GM12878 (cell line): Measurements from ENCODE around the gene BBLN. TPM values are rescaled to one million over a fixed set of nuclear protein-coding genes. Genes with fewer than 3 reads are reported as not detected.

Source experiments
- ATAC-seq: fragments of 200-7000 bp; cut with Tn5 transposase; 3 replicates; pipeline ENCODE4 v1.9.1; 2020; ENCODE audit warnings: mild to moderate bottlenecking, moderate library complexity
- BruUV-seq: library from RNA; stranded (reverse); fragments of 400-500 nt; replicated peaks from 2 replicates; lab custom pipeline; 2021; lab: Mats Ljungman, UMichigan
- CTCF ChIA-PET: fragments of 300-600 bp; sonication (Branson Sonifier 250); formaldehyde crosslinking; extraction: SDS; loops from one replicate; lab custom pipeline; 2021; ENCODE audit warnings: inconsistent platforms; lab: Yijun Ruan, JAX
- POLR2A ChIA-PET: fragments of 350-600 bp; formaldehyde crosslinking; extraction: SDS; loops from one replicate; lab custom pipeline; 2021; ENCODE audit warnings: inconsistent platforms; lab: Charles Lee
- RAD21 ChIA-PET: fragments of 300-600 bp; sonication (Branson Sonifier 250); formaldehyde crosslinking; loops from one replicate; lab custom pipeline; 2023; ENCODE audit warnings: antibody characterized with exemption; ENCODE audit not compliant: unreplicated experiment; lab: Charles Lee
- SMC1A ChIA-PET: fragments of 300-600 bp; sonication (Branson Sonifier 250); formaldehyde crosslinking; loops from one replicate; lab custom pipeline; 2023; ENCODE audit not compliant: unreplicated experiment, uncharacterized antibody; lab: Charles Lee
- DNase-seq: peaks from one replicate; pipeline ENCODE4 v3.0.0-alpha.2; 2011; ENCODE audit warnings: low read depth, low spot score
- FAIRE-seq: peaks from 3 replicates; lab custom pipeline; 2011; peaks lifted over from hg19 to GRCh38; lab: Jason Lieb, UNC
- H2AFZ ChIP-seq: 2 replicates; pipeline ENCODE4 v1.6.0; 2011; ENCODE audit warnings: low read depth, low read length, control low read depth; ENCODE audit not compliant: control insufficient read depth
- H3K27ac ChIP-seq: 2 replicates; pipeline ENCODE4 v1.5.1; 2011; ENCODE audit warnings: control low read depth; ENCODE audit not compliant: control insufficient read depth, insufficient read depth
- H3K27me3 ChIP-seq, 2 experiments: replicated peaks in 1 of 2; 2 replicates each; pipeline versions ENCODE4 v1.6.0 to v1.6.1; 2011; ENCODE audit warnings: low read length in 1 of 2; ENCODE audit not compliant: control insufficient read depth in 2 of 2, insufficient read depth in 2 of 2
- H3K36me3 ChIP-seq, 2 experiments: 2 replicates each; pipeline ENCODE4 v1.5.1; 2011; ENCODE audit warnings: low read length in 1 of 2; ENCODE audit not compliant: control insufficient read depth in 2 of 2, insufficient read depth in 2 of 2
- H3K4me1 ChIP-seq: 2 replicates; pipeline ENCODE4 v1.6.1; 2011; ENCODE audit warnings: mild to moderate bottlenecking, low read length, moderate library complexity, mixed read lengths; ENCODE audit not compliant: control insufficient read depth, insufficient read depth
- H3K4me2 ChIP-seq: 2 replicates; pipeline ENCODE4 v1.6.0; 2011; ENCODE audit warnings: control low read depth; ENCODE audit not compliant: control insufficient read depth, insufficient read depth
- H3K4me3 ChIP-seq: fragments of 200-600 bp; sonication (generic); 2 replicates; pipeline ENCODE4 v1.5.1; 2016
- H3K79me2 ChIP-seq: 2 replicates; pipeline ENCODE4 v1.6.0; 2011; ENCODE audit warnings: low read length; ENCODE audit not compliant: control insufficient read depth, insufficient read depth
- H3K9ac ChIP-seq: 2 replicates; pipeline ENCODE4 v1.8.0; 2011; ENCODE audit warnings: low read length, control low read depth, mixed read lengths; ENCODE audit not compliant: control insufficient read depth, insufficient read depth
- H3K9me3 ChIP-seq: replicated peaks from 3 replicates; pipeline ENCODE4 v1.5.1; 2011; ENCODE audit warnings: mild to moderate bottlenecking, low read length; ENCODE audit not compliant: control insufficient read depth, insufficient read depth
- H4K20me1 ChIP-seq: 2 replicates; pipeline ENCODE4 v1.6.0; 2011; ENCODE audit not compliant: control insufficient read depth, insufficient read depth
- ASH2L ChIP-seq: fragments of 300-600, 200-600 bp; sonication (generic); IDR thresholded peaks from 2 replicates; pipeline ENCODE4 v1.6.1; 2017; ENCODE audit warnings: low read depth, mild to moderate bottlenecking, borderline replicate concordance
- E2F8 ChIP-seq: fragments of 450-650 bp; IDR thresholded peaks from 2 replicates; pipeline ENCODE4 v1.6.1; 2018; ENCODE audit warnings: mild to moderate bottlenecking, low read depth, moderate library complexity; ENCODE audit not compliant: partially characterized antibody
- IRF4 ChIP-seq: IDR thresholded peaks from 2 replicates; pipeline ENCODE4 v1.6.1; 2011; ENCODE audit warnings: low read depth, low read length
- KAT2A ChIP-seq: conservative IDR thresholded peaks from 2 replicates; pipeline ENCODE4 v1.6.1; 2011; ENCODE audit warnings: low read depth, low read length; ENCODE audit not compliant: control insufficient read depth
- MTA2 ChIP-seq: fragments of 450-650 bp; IDR thresholded peaks from 2 replicates; pipeline ENCODE4 v1.6.1; 2016; ENCODE audit warnings: low read depth, mild to moderate bottlenecking, moderate library complexity
- WGBS: methylation state at CpG from one replicate; pipeline ENCODE4 v1.1.6; 2016; ENCODE audit warnings: low lambda C conversion rate; ENCODE audit not compliant: insufficient replicate concordance, insufficient coverage; ENCODE audit errors: missing lambda C conversion rate; 5-methylcytosine and 5-hydroxymethylcytosine counted together
- in situ Hi-C: fragments of 300-500 bp; cut with MboI; formaldehyde crosslinking; loops from 9 replicates; pipeline ENCODE4 v1.14.3; 2018; ENCODE audit warnings: mixed read lengths
- intact Hi-C: fragments of 100-400 bp; cut with micrococcal nuclease; formaldehyde crosslinking; loops from one replicate; pipeline ENCODE4 v1.14.2; 2022; ENCODE audit not compliant: unreplicated experiment
- polyA plus RNA-seq, 11 experiments: library from polyadenylated mRNA; depleted of rRNA in 4 of 11; unstranded in 6 of 11; stranded (reverse) in 5 of 11; fragments of >200 nt; fragmentation: Nextera tagmentation in 4 of 11; fragmentation: Illumina TruSeq in 1 of 11; extraction: Ambion mirVana in 4 of 11; extraction: Trizol in 1 of 11; gene quantifications; 1 replicate in 1 of 11; 2 replicates in 10 of 11; pipeline versions ENCODE4 v1.2.1 to v1.2.3, GENCODE V29; 2011 to 2016; ENCODE audit warnings: inconsistent platforms in 2 of 11, missing spikeins in 2 of 11, low read depth in 1 of 11
- total RNA-seq, 4 experiments: library from RNA; depleted of rRNA in 3 of 4; stranded (reverse); fragments of >200 nt in 3 of 4; fragmentation: Illumina TruSeq in 1 of 4; extraction: Trizol in 1 of 4; gene quantifications; 2 replicates each; pipeline versions ENCODE4 v1.2.1 to v1.2.3, GENCODE V29; 2013 to 2021
- TF ChIP-seq, protein P1 (sequence below): fragments of 450-650 bp; IDR thresholded peaks from 2 replicates; pipeline ENCODE4 v1.6.1; 2017; ENCODE audit warnings: mild to moderate bottlenecking, moderate library complexity

The BBLN gene
- total and polyA plus RNA-seq, 10 of the 15 experiments (the other 5 are each of a cell fraction or from before 2014, with no cell fraction given) = 3.8 to 194 (median 66.2) TPM

- H3K27ac ChIP-seq = no peak overlapping the region
- no TSS peak for BruUV-seq
- no peaks in the 10 kb centered on the region for H3K9me3 ChIP-seq
- ChIA-PET CTCF (interaction anchor here (0.7 to 1.4 kb wide), 5 partner anchors 10 to 108 kb away, joined by 3 to 5 read pairs (median 4); no protein-coding TSS in a partner anchor), POLR2A (no interaction called here), RAD21 (interaction anchor here (0.7 kb wide), 1 partner anchor 21 kb away, joined by 3 read pairs; no protein-coding TSS in a partner anchor), SMC1A (interaction anchor here (0.6 to 1.1 kb wide), 2 partner anchors 19 to 54 kb away, joined by 3 to 5 read pairs; no protein-coding TSS in a partner anchor)
- DNase-seq (no peak), FAIRE-seq (no peak), ATAC-seq (no peak)
- H3K4me1 ChIP-seq = peaks cover 8% of the 10 kb centered on the region
- H2AFZ ChIP-seq = no peak overlapping the region
- H3K9ac ChIP-seq = no peak overlapping the region
- WGBS = 97% methylated on average over 2 of the region's 2 CpGs
- H4K20me1 ChIP-seq = no peaks in the 10 kb centered on the region
- intact Hi-C loops = no loop called here
- no peaks in the 10 kb centered on the region; a peak in 2 of 4 replicates for H3K36me3 ChIP-seq
- peaks cover 3% of the 10 kb centered on the region; the same call in 1 of the 2 replicates for H3K79me2 ChIP-seq
- TF ChIP-seq IRF4 (no peak), E2F8 (no peak), KAT2A (no peak), MTA2 (no peak), ASH2L (no peak)
- TF ChIP-seq, protein P1, sequence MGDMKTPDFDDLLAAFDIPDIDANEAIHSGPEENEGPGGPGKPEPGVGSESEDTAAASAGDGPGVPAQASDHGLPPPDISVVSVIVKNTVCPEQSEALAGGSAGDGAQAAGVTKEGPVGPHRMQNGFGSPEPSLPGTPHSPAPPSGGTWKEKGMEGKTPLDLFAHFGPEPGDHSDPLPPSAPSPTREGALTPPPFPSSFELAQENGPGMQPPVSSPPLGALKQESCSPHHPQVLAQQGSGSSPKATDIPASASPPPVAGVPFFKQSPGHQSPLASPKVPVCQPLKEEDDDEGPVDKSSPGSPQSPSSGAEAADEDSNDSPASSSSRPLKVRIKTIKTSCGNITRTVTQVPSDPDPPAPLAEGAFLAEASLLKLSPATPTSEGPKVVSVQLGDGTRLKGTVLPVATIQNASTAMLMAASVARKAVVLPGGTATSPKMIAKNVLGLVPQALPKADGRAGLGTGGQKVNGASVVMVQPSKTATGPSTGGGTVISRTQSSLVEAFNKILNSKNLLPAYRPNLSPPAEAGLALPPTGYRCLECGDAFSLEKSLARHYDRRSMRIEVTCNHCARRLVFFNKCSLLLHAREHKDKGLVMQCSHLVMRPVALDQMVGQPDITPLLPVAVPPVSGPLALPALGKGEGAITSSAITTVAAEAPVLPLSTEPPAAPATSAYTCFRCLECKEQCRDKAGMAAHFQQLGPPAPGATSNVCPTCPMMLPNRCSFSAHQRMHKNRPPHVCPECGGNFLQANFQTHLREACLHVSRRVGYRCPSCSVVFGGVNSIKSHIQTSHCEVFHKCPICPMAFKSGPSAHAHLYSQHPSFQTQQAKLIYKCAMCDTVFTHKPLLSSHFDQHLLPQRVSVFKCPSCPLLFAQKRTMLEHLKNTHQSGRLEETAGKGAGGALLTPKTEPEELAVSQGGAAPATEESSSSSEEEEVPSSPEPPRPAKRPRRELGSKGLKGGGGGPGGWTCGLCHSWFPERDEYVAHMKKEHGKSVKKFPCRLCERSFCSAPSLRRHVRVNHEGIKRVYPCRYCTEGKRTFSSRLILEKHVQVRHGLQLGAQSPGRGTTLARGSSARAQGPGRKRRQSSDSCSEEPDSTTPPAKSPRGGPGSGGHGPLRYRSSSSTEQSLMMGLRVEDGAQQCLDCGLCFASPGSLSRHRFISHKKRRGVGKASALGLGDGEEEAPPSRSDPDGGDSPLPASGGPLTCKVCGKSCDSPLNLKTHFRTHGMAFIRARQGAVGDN = no peak
- no peaks in the 10 kb centered on the region for H3K27me3 ChIP-seq
- no peak overlapping the region for H3K4me3 ChIP-seq
- in situ Hi-C loops = no loop called here
- no peak overlapping the region for H3K4me2 ChIP-seq
These were observed 27.3 kb downstream of the BBLN start for GRCh38 chr9:128187361-128187760.
